Smooth muscle cell (in vitro differentiated cells): ENCODE data around the gene LINC01488. TPM values are rescaled to one million over a fixed set of nuclear protein-coding genes. Genes with fewer than 3 reads are reported as not detected.

Experiments
- DNase-seq: peaks from one replicate; lab custom pipeline; 2025; ENCODE audit not compliant: unreplicated experiment; lab: John Stamatoyannopoulos, UW
- H2AFZ ChIP-seq: fragments of 200-600 bp; sonication (generic); 2 replicates; pipeline ENCODE4 v1.6.0; 2016; ENCODE audit warnings: antibody characterized with exemption, low read depth, mild to moderate bottlenecking
- H3F3A ChIP-seq: fragments of 200-600 bp; sonication (generic); 2 replicates; pipeline ENCODE4 v1.6.0; 2017; ENCODE audit warnings: antibody characterized with exemption, low read depth
- H3K27ac ChIP-seq: fragments of 200-600 bp; sonication (generic); 2 replicates; pipeline ENCODE4 v1.5.1; 2016; ENCODE audit warnings: low read depth, mild to moderate bottlenecking
- H3K27me3 ChIP-seq: fragments of 200-600 bp; sonication (generic); 2 replicates; pipeline ENCODE4 v1.6.1; 2016; ENCODE audit warnings: low read depth, mild to moderate bottlenecking
- H3K36me3 ChIP-seq: fragments of 200-600 bp; sonication (generic); 2 replicates; pipeline ENCODE4 v1.5.1; 2016; ENCODE audit warnings: low read depth
- H3K4me1 ChIP-seq: fragments of 200-600 bp; sonication (generic); 2 replicates; pipeline ENCODE4 v1.5.1; 2016; ENCODE audit warnings: low read depth
- H3K4me2 ChIP-seq: fragments of 200-600 bp; sonication (generic); 2 replicates; pipeline ENCODE4 v1.6.0; 2016; ENCODE audit warnings: mild to moderate bottlenecking
- H3K4me3 ChIP-seq: fragments of 200-600 bp; sonication (generic); 2 replicates; pipeline ENCODE4 v1.5.1; 2016; ENCODE audit warnings: mild to moderate bottlenecking
- H3K79me2 ChIP-seq: fragments of 200-600 bp; sonication (generic); 2 replicates; pipeline ENCODE4 v1.6.0; 2016; ENCODE audit warnings: low read depth, mild to moderate bottlenecking
- H3K9ac ChIP-seq: fragments of 200-600 bp; sonication (generic); 2 replicates; pipeline ENCODE4 v1.6.0; 2016; ENCODE audit warnings: low read depth
- H3K9me3 ChIP-seq: fragments of 200-600 bp; sonication (generic); replicated peaks from 2 replicates; pipeline ENCODE4 v1.5.1; 2016; ENCODE audit warnings: low read depth
- H4K20me1 ChIP-seq: fragments of 200-600 bp; sonication (generic); 2 replicates; pipeline ENCODE4 v1.6.0; 2016; ENCODE audit warnings: low read depth
- WGBS: methylation state at CpG from one replicate; pipeline ENCODE4 v1.1.7; 2016; ENCODE audit warnings: low lambda C conversion rate; 5-methylcytosine and 5-hydroxymethylcytosine counted together
- polyA plus RNA-seq: library from polyadenylated mRNA; unstranded; fragments of >200 nt; fragmentation: Nextera tagmentation; extraction: Ambion mirVana; gene quantifications from 2 replicates; pipeline ENCODE4 v1.2.1, GENCODE V29; 2016
- total RNA-seq: library from RNA; depleted of rRNA; stranded (reverse); fragments of >200 nt; gene quantifications from 2 replicates; pipeline ENCODE4 v1.2.3, GENCODE V29; 2014
- TF ChIP-seq, protein P1 (sequence below): fragments of 200-600 bp; sonication (generic); IDR thresholded peaks from 2 replicates; pipeline ENCODE4 v1.5.1; 2017; ENCODE audit warnings: borderline replicate concordance, mild to moderate bottlenecking, antibody characterized with exemption; ENCODE audit not compliant: insufficient read depth, poor library complexity, severe bottlenecking

Gene LINC01488
- not detected in 2 replicates for total RNA-seq
- not detected in 2 replicates for polyA plus RNA-seq

DNA sequence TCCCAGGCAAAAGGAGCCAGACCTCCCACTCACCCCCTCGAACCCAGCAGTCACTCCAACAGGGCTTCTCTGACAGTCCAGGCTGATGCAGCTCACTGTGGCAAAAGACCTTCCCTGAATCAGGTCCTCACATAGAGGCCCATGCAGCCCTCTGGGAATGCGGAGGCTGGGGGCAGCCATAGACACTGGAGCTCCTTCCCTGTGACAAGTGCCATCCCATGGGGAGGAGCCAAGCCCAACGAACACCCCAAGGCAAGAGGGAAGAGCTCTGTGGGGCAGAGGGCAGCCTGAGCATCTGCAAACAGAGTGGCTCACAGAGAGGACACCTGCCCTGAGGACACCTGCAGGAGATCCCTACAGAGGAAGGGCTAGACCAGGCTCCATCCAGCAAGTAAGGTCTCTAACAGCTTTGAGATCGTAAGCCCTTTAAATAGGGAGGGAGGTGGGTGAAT, at the start of gene LINC01488:
LINC01488 (plus strand) TSS at position 271 of the 452 bp plus-strand sequence.
- WGBS: 95% methylated on average over 4 of the region's 4 CpGs
- Histone ChIP-seq H4K20me1 (no peaks in the 10 kb centered on the region), H3K27ac (no peak within 1 kb of the TSS), H3K36me3 (no peaks in the 10 kb centered on the region), H3F3A (no peaks in the 10 kb centered on the region), H3K27me3 (no peaks in the 10 kb centered on the region), H2AFZ (no peak within 1 kb of the TSS), H3K4me3 (no peak within 1 kb of the TSS), H3K4me1 (no peaks in the 10 kb centered on the region), H3K79me2 (no peaks in the 10 kb centered on the region), H3K9me3 (no peaks in the 10 kb centered on the region), H3K4me2 (no peak within 1 kb of the TSS), H3K9ac (no peak within 1 kb of the TSS)
- no peak for DNase-seq
- TF ChIP-seq, protein P1, sequence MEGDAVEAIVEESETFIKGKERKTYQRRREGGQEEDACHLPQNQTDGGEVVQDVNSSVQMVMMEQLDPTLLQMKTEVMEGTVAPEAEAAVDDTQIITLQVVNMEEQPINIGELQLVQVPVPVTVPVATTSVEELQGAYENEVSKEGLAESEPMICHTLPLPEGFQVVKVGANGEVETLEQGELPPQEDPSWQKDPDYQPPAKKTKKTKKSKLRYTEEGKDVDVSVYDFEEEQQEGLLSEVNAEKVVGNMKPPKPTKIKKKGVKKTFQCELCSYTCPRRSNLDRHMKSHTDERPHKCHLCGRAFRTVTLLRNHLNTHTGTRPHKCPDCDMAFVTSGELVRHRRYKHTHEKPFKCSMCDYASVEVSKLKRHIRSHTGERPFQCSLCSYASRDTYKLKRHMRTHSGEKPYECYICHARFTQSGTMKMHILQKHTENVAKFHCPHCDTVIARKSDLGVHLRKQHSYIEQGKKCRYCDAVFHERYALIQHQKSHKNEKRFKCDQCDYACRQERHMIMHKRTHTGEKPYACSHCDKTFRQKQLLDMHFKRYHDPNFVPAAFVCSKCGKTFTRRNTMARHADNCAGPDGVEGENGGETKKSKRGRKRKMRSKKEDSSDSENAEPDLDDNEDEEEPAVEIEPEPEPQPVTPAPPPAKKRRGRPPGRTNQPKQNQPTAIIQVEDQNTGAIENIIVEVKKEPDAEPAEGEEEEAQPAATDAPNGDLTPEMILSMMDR: no peak

DNA sequence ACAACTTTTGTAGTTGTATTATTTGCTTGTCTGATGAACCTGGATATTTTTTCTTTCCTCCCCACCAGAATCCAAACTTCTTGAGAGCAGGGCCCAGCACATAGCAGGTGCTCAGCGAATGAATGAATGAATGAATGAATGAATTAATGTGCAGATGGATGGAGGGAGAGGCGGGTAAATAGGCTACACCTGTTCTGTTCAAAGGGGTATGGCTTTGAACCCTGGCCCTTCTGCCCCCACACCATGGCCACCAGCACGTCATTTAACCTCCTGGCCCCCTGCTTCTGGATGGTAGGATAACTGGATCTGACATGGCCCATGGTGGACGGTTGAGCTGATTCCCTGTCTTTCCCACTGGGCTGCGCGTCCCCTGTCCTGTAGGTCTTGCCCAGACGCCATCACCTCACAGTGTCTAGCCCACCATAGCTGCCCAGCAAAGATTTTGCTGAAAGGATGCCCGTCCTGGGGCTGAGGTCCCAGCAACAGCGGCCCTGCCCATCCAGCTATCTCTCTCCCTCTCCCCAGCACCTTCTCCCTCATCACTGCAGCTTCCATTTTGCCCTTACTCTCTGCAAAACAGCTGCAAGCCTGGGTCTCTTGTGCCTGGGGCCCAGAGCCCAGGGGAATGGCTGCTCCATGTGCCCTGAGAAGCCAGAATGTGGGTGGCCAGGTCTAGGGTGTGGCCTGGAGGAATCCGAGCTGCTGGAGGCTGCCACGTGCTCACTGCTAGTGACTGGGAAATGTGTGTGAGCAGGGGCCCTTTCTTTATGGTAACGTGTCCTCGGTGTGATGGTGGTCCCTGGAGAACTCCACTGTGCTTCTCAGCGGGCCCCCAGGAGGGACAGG, 49.3 kb upstream of the LINC01488 start:
- no peaks in the 10 kb centered on the region for H3K27me3 ChIP-seq
- H4K20me1 ChIP-seq: no peaks in the 10 kb centered on the region
- DNase-seq: no peak
- no peaks in the 10 kb centered on the region for H3F3A ChIP-seq
- no peaks in the 10 kb centered on the region for H3K79me2 ChIP-seq
- H2AFZ ChIP-seq: no peak overlapping the region
- no peaks in the 10 kb centered on the region for H3K9me3 ChIP-seq
- WGBS: 90% methylated on average over 14 of the region's 14 CpGs
- TF ChIP-seq, protein P1: no peak
- H3K27ac ChIP-seq: no peak overlapping the region
- H3K4me2 ChIP-seq: no peak overlapping the region
- no peak overlapping the region for H3K9ac ChIP-seq
- no peak overlapping the region for H3K4me3 ChIP-seq
- no peaks in the 10 kb centered on the region for H3K36me3 ChIP-seq
- peaks cover 24% of the 10 kb centered on the region for H3K4me1 ChIP-seq

DNA sequence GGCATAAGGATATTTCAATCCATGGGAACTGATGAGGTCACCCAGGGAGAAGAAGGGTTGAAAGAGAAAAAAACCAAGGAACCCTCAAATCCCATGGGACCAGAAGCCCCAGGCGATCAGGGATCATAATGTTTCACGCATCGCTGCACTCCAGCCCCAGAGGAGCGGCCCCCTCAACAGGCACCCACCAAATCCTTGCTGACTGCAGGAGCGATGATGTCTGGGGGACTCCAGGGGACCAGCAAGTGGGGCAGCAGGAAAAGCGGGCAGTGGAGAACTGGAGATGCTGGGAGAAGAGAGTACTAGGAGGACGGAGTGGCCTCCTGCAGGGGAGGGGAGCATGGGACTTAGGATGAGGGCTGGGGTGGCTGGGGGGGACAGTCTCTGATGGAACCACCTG, 47.7 kb upstream of the LINC01488 start:
- no peak overlapping the region for H3K4me3 ChIP-seq
- no peak overlapping the region for H3K9ac ChIP-seq
- H3K79me2 ChIP-seq: no peaks in the 10 kb centered on the region
- no peak overlapping the region for H3K4me2 ChIP-seq
- no peak overlapping the region for H3K27ac ChIP-seq
- TF ChIP-seq, protein P1: no peak
- no peaks in the 10 kb centered on the region for H3F3A ChIP-seq
- H2AFZ ChIP-seq: no peak overlapping the region
- 97% methylated on average over 7 of the region's 7 CpGs for WGBS
- no peaks in the 10 kb centered on the region for H3K27me3 ChIP-seq
- H4K20me1 ChIP-seq: no peaks in the 10 kb centered on the region
- peaks cover 37% of the 10 kb centered on the region for H3K4me1 ChIP-seq
- H3K36me3 ChIP-seq: no peaks in the 10 kb centered on the region
- no peaks in the 10 kb centered on the region for H3K9me3 ChIP-seq
- DNase-seq: no peak
